Panc1 (cell line): ENCODE results near the gene TOM1.

ENCODE experiments used
- CTCF ChIP-seq: fragments of 450-650 bp; IDR thresholded peaks from 2 replicates; pipeline ENCODE4 v1.5.1; 2017; ENCODE audit warnings: mild to moderate bottlenecking
- POLR2AphosphoS5 ChIP-seq: IDR thresholded peaks from 2 replicates; pipeline ENCODE4 v1.6.1; 2012; ENCODE audit warnings: mild to moderate bottlenecking, low read depth, low read length, moderate library complexity
- REST ChIP-seq, 2 experiments: IDR thresholded peaks; 2 replicates each; pipeline ENCODE4 v1.6.1; 2011 to 2012; ENCODE audit warnings: low read depth in 2 of 2, control low read depth in 1 of 2, low read length in 1 of 2, mild to moderate bottlenecking in 1 of 2, moderate library complexity in 1 of 2; ENCODE audit not compliant: insufficient read depth in 1 of 2
- SIN3A ChIP-seq: IDR thresholded peaks from 2 replicates; pipeline ENCODE4 v1.6.1; 2012; ENCODE audit warnings: low read depth, mild to moderate bottlenecking, low read length, moderate library complexity, borderline replicate concordance; ENCODE audit not compliant: insufficient read depth

GRCh38 chr22:35306350-35306967 is 6.8 kb downstream of the TOM1 start:
- TF ChIP-seq CTCF (no peak), REST (IDR thresholded peaks at IDR 0.05; ENCODE audit: insufficient read depth in 1 of 2, low read depth in 2 of 2, low read length in 1 of 2) (no peak), POLR2AphosphoS5 (no peak), SIN3A (no peak)
